ENCODE measurements around the gene POLDIP2. TPM values are rescaled to one million over a fixed set of nuclear protein-coding genes. Genes with fewer than 3 reads are reported as not detected.

POLDIP2 gene
- total and polyA plus RNA-seq, 7 experiments from 2014 or later = 27.9 to 89.3 (median 31.1) TPM

DNA sequence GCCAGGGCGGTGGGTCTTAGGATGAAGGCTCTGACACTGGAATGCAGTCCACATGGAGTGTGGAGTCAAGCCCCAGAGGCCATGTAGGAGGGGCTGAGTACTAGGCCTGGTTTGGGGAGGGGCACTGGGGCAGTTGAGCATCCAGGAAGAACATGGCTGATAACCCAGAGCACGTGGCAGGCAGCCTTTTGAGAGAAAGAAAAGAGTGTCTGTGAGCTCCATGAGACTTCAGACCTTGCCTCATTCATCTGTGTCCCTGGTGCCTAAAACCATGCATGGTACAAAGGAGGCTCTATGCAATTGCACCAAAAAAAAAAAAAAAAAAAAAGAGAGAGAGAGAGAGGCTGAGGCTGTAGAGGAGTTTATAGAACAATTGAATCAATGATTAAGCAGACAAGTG lies 34.1 kb upstream of the POLDIP2 start:
- Histone ChIP-seq H3K27me3 (ENCODE audit: control insufficient read depth in 2 of 2, insufficient read depth in 2 of 2, low read length in 2 of 2) (no peaks in the 10 kb centered on the region), H3K9me3 (ENCODE audit: control insufficient read depth in 2 of 3, low read length in 3 of 3) (no peaks in the 10 kb centered on the region), H3K27ac (ENCODE audit: low read depth, low read length) (no peak overlapping the region), H3K4me1 (ENCODE audit: control insufficient read depth in 2 of 2, insufficient read depth in 2 of 2, low read length in 2 of 2) (no peaks in the 10 kb centered on the region), H3K36me3 (ENCODE audit: control insufficient read depth in 2 of 3, insufficient read depth in 3 of 3, low read length in 3 of 3) (peaks cover 4 to 71% (median 4%) of the 10 kb centered on the region in 3 experiments), H3K4me3 (ENCODE audit: low read length) (no peak overlapping the region)
- intact Hi-C loops (cut with micrococcal nuclease) = no loop called here
- H3K9me3 Mint-ChIP-seq = no peaks in the 10 kb centered on the region
- no peak overlapping the region for H3K4me3 Mint-ChIP-seq
- peak overlapping the region in 2 of 9 donors; percentile 13 to 19 for H3K27ac Mint-ChIP-seq
- DNase-seq = no peak
- peaks cover 12 to 41% (median 28%) of the 10 kb centered on the region in 5 donors for H3K36me3 Mint-ChIP-seq
- ChIA-PET POLR2A (interaction anchor here (0.8 kb wide), 1 partner anchor 34 kb away, joined by 3 read pairs; the partner anchor contains the start of gene POLDIP2), CTCF (interaction anchor here (0.7 kb wide), 1 partner anchor 10 kb away, joined by 3 read pairs; no protein-coding TSS in a partner anchor)
- no peaks in the 10 kb centered on the region for H3K27me3 Mint-ChIP-seq
- peaks cover 0 to 6% (median 4%) of the 10 kb centered on the region in 7 donors for H3K4me1 Mint-ChIP-seq
- ATAC-seq = no peak

- Mint-ChIP-seq H3K4me3 (no peak overlapping the region), H3K4me1 (peaks cover 0 to 11% (median 5%) of the 10 kb centered on the region in 7 donors), H3K27me3 (no peaks in the 10 kb centered on the region), H3K9me3 (no peaks in the 10 kb centered on the region), H3K27ac (peak overlapping the region in 1 of 9 donors; percentile 8), H3K36me3 (peaks cover 12 to 41% (median 28%) of the 10 kb centered on the region in 5 donors)
- ATAC-seq (no peak), DNase-seq (no peak)
- Histone ChIP-seq H3K27me3 (ENCODE audit: control insufficient read depth in 2 of 2, insufficient read depth in 2 of 2, low read length in 2 of 2) (no peaks in the 10 kb centered on the region), H3K36me3 (ENCODE audit: control insufficient read depth in 2 of 3, insufficient read depth in 3 of 3, low read length in 3 of 3) (peaks cover 4 to 67% (median 4%) of the 10 kb centered on the region in 3 experiments), H3K4me3 (ENCODE audit: low read length) (no peak overlapping the region), H3K27ac (ENCODE audit: low read depth, low read length) (no peak overlapping the region), H3K9me3 (ENCODE audit: control insufficient read depth in 2 of 3, low read length in 3 of 3) (no peaks in the 10 kb centered on the region), H3K4me1 (ENCODE audit: control insufficient read depth in 2 of 2, insufficient read depth in 2 of 2, low read length in 2 of 2) (peaks cover 0 to 2% of the 10 kb centered on the region in 2 donors)
- ChIA-PET CTCF (no interaction called here), POLR2A (interaction anchor here (0.8 kb wide), 1 partner anchor 34 kb away, joined by 3 read pairs; the partner anchor contains the start of gene POLDIP2)
- intact Hi-C loops (cut with micrococcal nuclease) = no loop called here
Measured at GRCh38 chr17:28390984-28391383, 33.7 kb upstream of the POLDIP2 start.

- CTCF ChIA-PET = no interaction called here
- H3K9me3 Mint-ChIP-seq = no peaks in the 10 kb centered on the region
- H3K36me3 Mint-ChIP-seq = peaks cover 12 to 41% (median 26%) of the 10 kb centered on the region in 5 donors
- POLR2A ChIA-PET = interaction anchor here (0.8 kb wide), 1 partner anchor 33 kb away, joined by 3 read pairs; the partner anchor contains the start of gene POLDIP2
- Histone ChIP-seq H3K36me3 (ENCODE audit: control insufficient read depth in 2 of 3, insufficient read depth in 3 of 3, low read length in 3 of 3) (peaks cover 4 to 63% (median 4%) of the 10 kb centered on the region in 3 experiments), H3K4me3 (ENCODE audit: low read length) (no peak overlapping the region), H3K9me3 (ENCODE audit: control insufficient read depth in 2 of 3, low read length in 3 of 3) (no peaks in the 10 kb centered on the region), H3K27me3 (ENCODE audit: control insufficient read depth in 2 of 2, insufficient read depth in 2 of 2, low read length in 2 of 2) (no peaks in the 10 kb centered on the region), H3K4me1 (ENCODE audit: control insufficient read depth in 2 of 2, insufficient read depth in 2 of 2, low read length in 2 of 2) (peaks cover 0 to 6% of the 10 kb centered on the region in 2 donors), H3K27ac (ENCODE audit: low read depth, low read length) (no peak overlapping the region)
- DNase-seq (no peak), ATAC-seq (no peak)
- no peak overlapping the region for H3K27ac Mint-ChIP-seq
- H3K27me3 Mint-ChIP-seq = no peaks in the 10 kb centered on the region
- H3K4me1 Mint-ChIP-seq = peaks cover 0 to 15% (median 7%) of the 10 kb centered on the region in 7 donors
- no peak overlapping the region for H3K4me3 Mint-ChIP-seq
- intact Hi-C loops (cut with micrococcal nuclease) = no loop called here
Measured at GRCh38 chr17:28390563-28390962, 33.2 kb upstream of the POLDIP2 start.

GRCh38 chr17:28390141-28390540 lies 32.8 kb upstream of the POLDIP2 start:
- Mint-ChIP-seq H3K4me3 (no peak overlapping the region), H3K9me3 (no peaks in the 10 kb centered on the region), H3K27ac (peak overlapping the region in 1 of 9 donors; percentile 17), H3K4me1 (peaks cover 0 to 19% (median 11%) of the 10 kb centered on the region in 7 donors), H3K27me3 (no peaks in the 10 kb centered on the region), H3K36me3 (peaks cover 12 to 37% (median 29%) of the 10 kb centered on the region in 5 donors)
- Histone ChIP-seq H3K4me3 (ENCODE audit: low read length) (no peak overlapping the region), H3K27ac (ENCODE audit: low read depth, low read length) (no peak overlapping the region), H3K36me3 (ENCODE audit: control insufficient read depth in 2 of 3, insufficient read depth in 3 of 3, low read length in 3 of 3) (peaks cover 4 to 59% (median 4%) of the 10 kb centered on the region in 3 experiments), H3K4me1 (ENCODE audit: control insufficient read depth in 2 of 2, insufficient read depth in 2 of 2, low read length in 2 of 2) (peaks cover 0 to 10% of the 10 kb centered on the region in 2 donors), H3K9me3 (ENCODE audit: control insufficient read depth in 2 of 3, low read length in 3 of 3) (no peaks in the 10 kb centered on the region), H3K27me3 (ENCODE audit: control insufficient read depth in 2 of 2, insufficient read depth in 2 of 2, low read length in 2 of 2) (no peaks in the 10 kb centered on the region)
- ATAC-seq = no peak
- POLR2A ChIA-PET = no interaction called here
- CTCF ChIA-PET = no interaction called here
- intact Hi-C loops (cut with micrococcal nuclease) = no loop called here
- DNase-seq = no peak

- DNase-seq (no peak), ATAC-seq (no peak)
- Histone ChIP-seq H3K9me3 (ENCODE audit: control insufficient read depth in 2 of 3, low read length in 3 of 3) (no peaks in the 10 kb centered on the region), H3K27me3 (ENCODE audit: control insufficient read depth in 2 of 2, insufficient read depth in 2 of 2, low read length in 2 of 2) (no peaks in the 10 kb centered on the region), H3K4me1 (ENCODE audit: control insufficient read depth in 2 of 2, insufficient read depth in 2 of 2, low read length in 2 of 2) (peaks cover 6 to 10% of the 10 kb centered on the region in 2 donors), H3K27ac (ENCODE audit: low read depth, low read length) (no peak overlapping the region), H3K36me3 (ENCODE audit: control insufficient read depth in 2 of 3, insufficient read depth in 3 of 3, low read length in 3 of 3) (peaks cover 4 to 57% (median 4%) of the 10 kb centered on the region in 3 experiments), H3K4me3 (ENCODE audit: low read length) (no peak overlapping the region)
- Mint-ChIP-seq H3K4me1 (peaks cover 8 to 31% (median 22%) of the 10 kb centered on the region in 7 donors), H3K4me3 (no peak overlapping the region), H3K9me3 (no peaks in the 10 kb centered on the region), H3K36me3 (peaks cover 8 to 27% (median 25%) of the 10 kb centered on the region in 5 donors), H3K27me3 (no peaks in the 10 kb centered on the region), H3K27ac (no peak overlapping the region)
- CTCF ChIA-PET = no interaction called here
- POLR2A ChIA-PET = no interaction called here
- intact Hi-C loops (cut with micrococcal nuclease) = no loop called here
Measured at GRCh38 chr17:28388106-28388505, 30.8 kb upstream of the POLDIP2 start.

DNA sequence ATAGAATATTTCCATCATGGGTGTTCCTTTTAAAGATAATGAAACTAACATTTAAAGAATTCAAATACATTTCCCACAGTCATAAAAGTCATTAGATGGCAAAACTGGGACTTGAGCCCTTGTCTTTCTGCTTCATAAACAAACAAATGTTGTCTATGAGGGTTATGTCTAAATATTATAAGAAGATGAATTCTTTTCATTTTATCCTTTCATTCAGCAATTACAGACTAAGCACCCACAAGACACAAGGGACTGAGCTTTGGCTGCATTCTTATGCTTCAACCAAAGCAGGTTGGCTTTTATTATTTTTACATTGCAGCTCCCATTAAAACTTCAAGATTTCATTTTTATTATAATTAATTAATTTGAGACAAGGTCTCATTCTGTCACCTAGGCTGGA lies 29.1 kb upstream of the POLDIP2 start:
- Mint-ChIP-seq H3K4me1 (peaks cover 8 to 38% (median 33%) of the 10 kb centered on the region in 7 donors), H3K9me3 (no peaks in the 10 kb centered on the region), H3K36me3 (peaks cover 8 to 32% (median 24%) of the 10 kb centered on the region in 5 donors), H3K27ac (no peak overlapping the region), H3K27me3 (peaks cover 0 to 8% (median 6%) of the 10 kb centered on the region in 5 donors), H3K4me3 (peak overlapping the region in 1 of 10 donors; percentile 58)
- ChIA-PET CTCF (no interaction called here), POLR2A (interaction anchor here (1.0 to 1.1 kb wide), 3 partner anchors 8 to 29 kb away, joined by 3 read pairs; partner anchors contain the start of gene POLDIP2)
- Histone ChIP-seq H3K9me3 (ENCODE audit: control insufficient read depth in 2 of 3, low read length in 3 of 3) (no peaks in the 10 kb centered on the region), H3K36me3 (ENCODE audit: control insufficient read depth in 2 of 3, insufficient read depth in 3 of 3, low read length in 3 of 3) (peaks cover 4 to 44% (median 4%) of the 10 kb centered on the region in 3 experiments), H3K27me3 (ENCODE audit: control insufficient read depth in 2 of 2, insufficient read depth in 2 of 2, low read length in 2 of 2) (no peaks in the 10 kb centered on the region), H3K4me1 (ENCODE audit: control insufficient read depth in 2 of 2, insufficient read depth in 2 of 2, low read length in 2 of 2) (peaks cover 6 to 14% of the 10 kb centered on the region in 2 donors), H3K27ac (ENCODE audit: low read depth, low read length) (no peak overlapping the region), H3K4me3 (ENCODE audit: low read length) (no peak overlapping the region)
- intact Hi-C loops (cut with micrococcal nuclease) = no loop called here
- ATAC-seq = no peak
- DNase-seq = no peak
